GM19324 (cell line): Measurements from ENCODE around the gene SEC14L6.

Experiments
- ATAC-seq: cut with Tn5 transposase; IDR thresholded peaks from one replicate; pipeline ENCODE4 v1.9.1; 2021; ENCODE audit warnings: mild to moderate bottlenecking, moderate library complexity; ENCODE audit not compliant: unreplicated experiment, low FRiP score

Gene SEC14L6

DNA sequence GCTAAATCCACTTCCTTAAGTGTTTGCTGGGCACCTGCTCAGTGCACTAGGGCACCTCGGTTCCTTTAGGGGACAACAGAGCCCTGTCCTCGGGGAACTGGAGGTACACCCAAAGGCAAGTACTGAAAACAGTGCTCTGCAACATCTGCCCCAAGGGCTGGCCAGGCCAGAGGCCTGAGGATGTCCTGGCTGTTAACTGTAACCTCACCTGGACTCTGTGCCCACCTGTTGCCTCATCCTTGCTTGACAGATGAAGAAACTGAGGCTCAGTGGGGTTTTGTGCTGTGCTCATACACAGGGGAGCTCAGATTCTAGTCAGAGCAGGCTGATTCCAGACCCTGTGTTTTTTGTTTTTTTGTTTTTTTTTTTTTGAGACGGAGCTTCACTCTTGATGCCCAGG, 43.6 kb downstream of the SEC14L6 start:
- ATAC-seq, result no peak

DNA sequence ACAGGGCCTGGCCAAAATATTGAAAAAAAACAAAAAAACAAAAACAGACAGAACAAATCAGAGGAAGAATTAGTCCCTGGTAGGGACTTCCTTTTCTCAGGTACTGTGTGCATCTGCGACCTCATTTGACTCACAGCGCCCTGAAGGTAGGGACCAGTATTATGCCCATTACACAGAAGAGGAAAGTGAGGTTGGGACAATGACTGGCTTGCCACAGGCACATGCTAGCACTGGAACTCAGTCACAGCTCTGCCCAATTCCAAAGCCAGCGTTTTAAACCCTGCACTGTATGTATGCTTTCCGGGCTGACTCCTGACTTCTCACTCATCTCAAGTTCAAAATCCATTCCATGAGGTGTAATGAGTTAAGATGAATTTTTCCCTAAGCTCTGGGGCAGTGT, 44.4 kb downstream of the SEC14L6 start:
- ATAC-seq, result no peak

DNA sequence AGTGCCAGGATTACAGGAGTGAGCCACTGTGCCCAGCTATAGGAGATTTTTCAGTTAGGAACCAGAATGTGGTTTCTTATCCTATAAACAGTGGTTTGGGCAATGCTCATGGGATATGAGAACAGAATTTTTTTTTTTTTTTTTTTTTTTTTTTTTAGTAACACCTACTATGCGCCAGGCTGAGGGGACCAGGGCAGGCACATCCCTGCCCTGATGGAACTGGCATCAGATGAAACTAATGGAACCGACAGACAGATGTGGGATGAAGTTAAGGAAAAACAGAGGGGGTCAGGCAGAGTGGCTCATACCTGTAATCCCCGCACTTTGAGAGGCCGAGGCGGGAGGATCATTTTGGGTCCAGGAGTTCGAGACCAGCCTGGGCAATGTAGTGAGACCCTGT, 45.9 kb downstream of the SEC14L6 start:
- ATAC-seq, result no peak

DNA sequence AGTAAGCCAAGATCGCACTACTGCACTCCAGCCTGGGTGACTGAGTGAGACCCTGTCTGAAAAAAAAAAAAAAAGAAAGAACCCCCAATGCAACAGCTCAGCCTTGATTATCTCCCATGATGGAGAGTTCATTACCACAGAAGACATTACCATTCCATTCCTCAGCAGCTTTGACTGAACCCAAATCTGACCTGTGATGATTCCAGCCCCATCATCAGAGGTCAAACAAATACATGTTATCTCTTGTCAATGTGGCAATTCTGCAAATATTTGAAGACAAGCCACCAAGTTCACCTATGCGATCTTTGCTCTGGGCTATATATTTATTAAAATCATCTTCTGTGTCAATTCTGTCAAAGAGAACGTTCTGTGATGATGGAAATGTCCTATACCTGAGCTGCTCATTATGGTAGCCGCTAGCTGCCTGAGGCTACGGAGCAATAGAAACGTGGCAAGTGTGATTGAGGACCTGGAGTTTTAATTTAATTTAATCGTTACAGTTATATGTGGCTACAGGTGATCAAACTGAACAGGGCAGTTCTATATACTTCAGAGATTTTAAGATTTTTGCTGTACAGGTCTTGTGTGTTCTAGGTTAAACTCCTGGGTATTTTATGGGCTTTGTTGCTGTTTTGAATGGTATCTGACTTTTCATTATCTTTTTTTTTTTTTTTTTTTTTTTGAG, 48.9 kb downstream of the SEC14L6 start:
- ATAC-seq, result no peak

DNA sequence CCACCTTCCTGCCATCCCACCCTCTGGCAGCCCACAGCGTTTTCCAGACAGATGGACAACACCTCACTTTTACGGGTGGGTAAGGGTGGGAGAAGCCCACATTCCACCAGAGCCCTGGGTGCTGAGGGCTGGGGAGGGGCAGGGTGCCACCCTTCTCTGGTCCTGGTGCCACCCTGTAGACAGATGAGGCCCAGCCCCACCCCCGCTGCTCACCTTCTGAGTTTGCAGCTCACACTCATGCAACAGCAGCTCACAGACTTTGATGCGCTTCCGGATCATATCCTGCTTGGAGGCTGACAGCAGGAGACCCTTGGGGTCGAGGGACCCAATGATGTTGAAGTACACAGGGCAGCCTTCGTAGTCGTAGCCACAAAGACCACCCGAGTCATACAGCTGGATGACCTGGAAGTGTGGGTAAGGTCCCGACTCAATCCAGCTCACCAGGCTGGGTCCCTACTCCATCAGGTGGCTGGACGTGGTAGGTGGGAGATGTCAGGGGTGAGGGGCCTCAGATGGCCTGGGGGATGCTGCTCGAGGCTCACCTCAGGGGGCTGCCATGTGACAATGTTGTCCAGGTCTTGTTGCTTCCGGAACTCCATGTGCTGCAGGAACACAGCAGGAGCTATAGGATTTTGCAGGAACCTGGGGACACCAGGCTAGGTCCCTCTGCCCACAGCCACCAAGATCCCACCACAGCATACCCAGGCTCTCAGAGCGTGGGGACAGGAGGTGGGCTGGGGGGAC, 51.3 kb downstream of the SEC14L6 start:
- ATAC-seq, result no peak

DNA sequence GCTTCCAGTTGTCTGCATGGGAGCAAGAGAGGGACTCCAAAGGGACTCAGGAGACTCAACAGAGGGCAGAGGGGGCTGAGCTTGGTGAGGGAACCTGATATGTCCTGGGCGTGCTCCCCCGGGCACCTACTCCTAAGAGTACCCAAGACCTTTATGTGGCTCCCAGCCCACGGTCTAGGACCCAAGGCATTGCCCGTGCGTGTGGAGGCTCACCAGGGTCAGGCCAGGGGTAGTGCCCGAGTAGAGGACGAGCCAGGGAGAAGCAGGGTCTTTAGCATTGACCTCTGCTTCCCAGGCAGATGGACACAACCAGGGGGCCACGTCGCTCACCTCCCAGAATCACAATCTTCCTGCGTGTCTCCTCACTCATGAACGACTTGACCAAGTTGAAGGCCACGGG, 54.4 kb downstream of the SEC14L6 start:
- ATAC-seq, result no peak

DNA sequence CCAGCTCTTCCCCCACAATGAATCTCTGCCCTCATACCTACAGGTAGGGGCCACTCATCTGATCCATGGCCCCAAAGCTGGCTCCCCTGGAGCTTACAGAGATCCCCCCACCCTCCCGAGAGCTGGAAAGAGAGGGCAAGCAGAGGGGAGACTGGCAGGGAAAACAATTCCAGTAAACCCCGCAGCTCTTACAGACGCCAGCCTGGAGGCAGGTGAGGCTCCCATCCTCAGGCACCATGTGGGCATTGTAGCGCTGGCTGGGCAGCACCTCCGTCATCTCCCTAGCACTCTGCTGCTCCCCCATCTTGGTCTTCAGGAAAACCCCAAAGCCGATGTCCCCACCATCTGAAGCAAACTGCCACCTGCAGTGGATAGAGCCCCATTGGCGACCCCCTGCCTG, 55.2 kb downstream of the SEC14L6 start:
- ATAC-seq, result no peak

DNA sequence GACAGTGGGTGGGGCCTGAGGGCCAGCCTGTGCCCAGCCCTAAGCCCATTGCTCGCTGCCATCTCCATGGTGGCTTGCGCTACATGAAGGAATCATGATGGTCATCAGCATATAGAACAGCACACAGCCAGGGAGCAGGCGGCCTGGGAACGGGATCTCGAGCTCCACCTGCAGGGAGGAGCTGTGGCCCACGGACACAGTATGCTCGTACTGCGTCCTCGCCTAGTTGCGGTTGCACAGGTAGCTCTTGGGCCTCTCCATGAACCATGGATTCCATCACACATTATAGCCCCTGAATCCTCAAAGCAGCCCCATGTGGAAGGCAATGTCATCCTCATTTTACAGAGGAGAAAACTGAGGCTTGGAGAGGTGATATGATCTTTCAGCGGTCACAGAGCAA, 56.1 kb downstream of the SEC14L6 start:
- no peak for ATAC-seq

DNA sequence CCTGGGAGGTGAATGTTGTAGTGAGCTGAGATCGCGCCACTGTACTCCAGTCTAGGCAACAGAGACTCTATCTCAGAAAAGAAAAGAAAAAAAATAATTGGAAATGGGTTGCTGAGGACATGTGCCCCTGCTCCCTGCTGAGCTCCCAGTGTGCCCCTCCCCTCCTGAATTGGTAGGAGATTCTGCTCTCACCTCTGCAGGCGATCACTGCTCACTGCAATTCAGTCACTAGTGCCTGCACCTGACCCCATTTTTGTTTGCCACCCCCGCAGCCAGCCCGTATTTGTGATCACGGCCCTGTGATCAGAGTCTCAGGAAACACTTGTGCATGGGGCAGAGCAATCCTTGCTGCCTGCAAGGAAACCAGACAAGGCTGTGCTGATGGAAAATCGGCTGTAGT, 58.4 kb downstream of the SEC14L6 start:
- ATAC-seq, result no peak

DNA sequence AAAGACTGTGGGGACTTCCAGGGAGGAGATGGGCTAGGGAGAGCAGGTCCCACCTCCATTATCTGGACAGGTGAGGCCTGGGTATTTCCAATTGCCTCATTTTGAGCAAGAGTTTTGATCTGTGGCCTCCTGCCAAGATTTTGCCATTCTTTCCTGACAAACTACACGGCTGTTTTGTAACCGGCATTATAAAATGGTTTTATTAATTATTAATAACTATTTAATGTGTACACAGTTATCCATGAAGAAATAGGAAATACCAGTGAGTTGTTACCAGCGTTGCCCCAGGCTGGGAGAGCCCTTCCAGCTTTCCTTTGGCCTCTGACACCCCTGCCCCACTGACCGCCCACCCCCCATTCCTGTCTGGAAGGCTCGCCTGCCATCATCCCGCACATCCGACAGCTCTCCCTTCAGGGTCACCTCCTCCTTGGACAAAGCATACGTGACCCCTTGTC, 59.9 kb downstream of the SEC14L6 start:
- no peak for ATAC-seq

DNA sequence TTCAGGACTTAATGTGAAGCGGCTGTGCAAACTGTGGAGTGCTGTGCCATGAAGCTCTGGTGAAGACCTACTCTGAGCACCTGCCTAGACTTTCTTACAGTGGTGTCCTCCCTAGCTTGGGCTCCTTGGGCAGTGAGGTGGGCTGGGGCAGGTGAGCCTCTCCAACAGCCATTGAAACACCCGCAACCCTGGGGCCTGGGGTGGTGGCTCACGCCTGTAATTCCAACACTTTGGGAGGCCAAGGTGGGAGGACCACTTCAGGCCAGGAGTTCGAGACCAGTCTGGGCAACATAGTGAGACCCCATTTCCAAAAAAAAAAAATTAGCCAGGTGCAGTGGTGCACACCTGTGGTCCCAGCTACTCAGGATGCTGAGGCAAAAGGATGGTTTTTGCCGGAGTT, 60.4 kb downstream of the SEC14L6 start:
- ATAC-seq, result no peak

DNA sequence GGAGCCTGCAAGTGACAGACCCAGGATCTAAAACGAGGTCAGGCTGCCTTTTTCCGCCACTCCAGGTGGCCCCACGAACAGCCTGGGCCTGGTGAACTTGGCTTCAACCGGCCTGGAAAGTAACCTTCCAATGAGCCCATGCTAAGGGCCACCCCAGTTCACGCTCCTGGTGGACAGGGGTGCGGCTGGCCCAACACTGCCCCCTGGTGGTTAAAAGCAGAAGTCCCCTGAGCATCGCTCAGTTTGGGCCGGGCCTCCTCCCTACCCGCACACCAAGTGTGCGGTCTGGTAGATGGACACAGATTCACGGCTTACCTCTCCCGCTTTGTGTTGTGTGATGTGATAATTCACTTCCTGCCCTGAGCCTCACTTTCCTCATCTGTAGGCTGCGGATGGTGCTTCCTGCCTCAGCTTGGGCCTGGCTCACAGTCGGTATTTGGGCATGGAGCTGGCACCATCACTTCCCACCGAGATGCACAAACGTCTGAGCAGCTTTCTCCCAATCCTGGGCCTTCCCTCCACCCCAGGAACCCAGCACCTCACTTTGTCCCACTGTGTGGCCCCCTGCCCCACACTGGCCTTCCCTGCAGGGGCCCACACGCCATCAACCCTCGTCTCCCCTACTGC, 61.1 kb downstream of the SEC14L6 start:
- no peak for ATAC-seq

DNA sequence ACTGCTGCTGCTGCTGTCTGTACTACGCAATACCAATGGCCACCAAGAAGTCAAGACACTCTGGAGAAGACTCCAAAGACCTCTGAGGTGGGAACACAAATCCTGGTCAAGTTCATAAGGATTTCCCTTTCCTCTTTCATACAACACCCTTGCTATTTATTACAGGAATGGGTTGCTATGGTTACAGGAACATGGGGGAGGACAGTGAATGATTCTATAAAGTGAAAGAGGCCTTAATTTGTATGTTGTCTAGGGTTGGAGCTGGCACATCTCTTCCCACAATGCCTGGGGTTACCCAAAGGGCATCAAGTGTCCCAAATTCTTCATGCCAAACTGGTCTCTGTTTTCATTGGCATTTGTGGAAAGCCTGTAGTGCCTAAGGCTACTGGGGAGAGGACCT, 63.4 kb downstream of the SEC14L6 start:
- ATAC-seq, result no peak

DNA sequence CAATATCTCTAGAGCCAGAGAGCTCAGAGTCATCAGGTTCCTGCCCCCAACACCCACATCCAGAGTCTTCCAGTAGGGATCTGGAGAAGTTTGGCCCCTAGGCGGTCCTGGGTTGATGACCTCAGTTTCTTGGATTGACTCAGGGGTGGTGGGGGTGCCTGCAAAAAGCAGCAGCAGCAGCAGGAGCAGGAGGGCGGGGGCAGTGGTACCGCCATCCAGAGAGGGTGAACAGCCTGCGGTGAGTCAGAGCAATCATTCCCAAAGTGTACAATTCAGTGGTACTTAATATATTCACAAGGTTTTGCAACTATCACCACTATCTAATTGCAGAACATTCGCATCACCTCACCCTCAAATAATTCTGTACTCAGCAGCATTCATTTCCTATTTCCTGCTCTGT, 64.8 kb downstream of the SEC14L6 start:
- no peak for ATAC-seq

DNA sequence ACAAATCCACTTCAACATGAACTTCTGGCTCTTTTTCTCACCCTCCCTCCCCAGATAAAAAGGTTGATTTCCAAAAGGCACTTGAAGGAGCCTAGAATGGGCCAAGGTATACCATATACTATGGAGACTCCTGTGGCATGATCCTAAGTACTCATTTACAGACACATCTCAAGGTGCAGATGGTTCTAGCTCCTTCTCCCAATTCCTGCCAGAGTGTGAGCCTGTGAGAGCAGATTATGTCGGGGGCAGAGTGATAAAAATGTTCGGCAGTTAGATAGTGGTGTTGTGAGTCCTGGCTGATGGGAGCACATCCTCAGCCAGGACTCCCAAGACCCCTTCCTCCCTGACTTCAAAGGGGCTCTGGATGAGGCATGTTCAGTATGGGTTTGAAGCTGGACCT, 66.6 kb downstream of the SEC14L6 start:
- no peak for ATAC-seq

DNA sequence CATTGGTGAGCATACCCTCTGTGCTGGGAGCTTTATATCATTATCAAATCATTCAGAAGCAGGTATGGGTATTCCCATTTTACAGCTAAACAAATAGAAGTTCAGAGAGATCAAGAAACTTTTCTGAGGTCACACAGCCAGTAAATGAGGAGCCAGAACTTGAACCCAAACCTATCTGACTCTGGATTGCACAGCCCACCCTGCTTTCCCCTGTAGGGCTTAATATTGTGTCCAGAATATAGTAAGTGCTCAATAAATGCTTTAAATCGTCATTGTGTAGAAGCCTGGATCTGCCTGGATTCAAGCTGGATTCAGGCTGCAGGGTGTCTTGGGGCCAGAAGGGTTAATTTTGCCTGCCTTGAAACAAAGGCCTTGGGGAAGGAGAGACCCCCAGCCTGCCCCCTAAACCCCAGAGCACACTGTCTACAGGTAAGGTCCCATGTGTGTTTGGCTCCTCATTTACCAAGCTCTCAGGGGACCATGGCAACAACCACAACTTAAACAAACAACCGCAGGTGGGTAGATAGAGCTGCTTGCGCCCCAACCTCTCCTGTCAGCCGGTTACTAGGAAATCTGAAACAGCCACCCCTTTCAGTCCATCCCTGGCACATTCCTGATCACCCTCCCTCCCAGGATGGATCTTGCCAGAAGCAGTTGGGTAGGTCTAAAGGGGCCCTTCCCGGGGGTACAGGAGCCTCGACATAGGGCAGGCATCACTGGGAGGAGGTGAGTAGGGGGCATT, 71.7 kb downstream of the SEC14L6 start:
- ATAC-seq, result no peak

DNA sequence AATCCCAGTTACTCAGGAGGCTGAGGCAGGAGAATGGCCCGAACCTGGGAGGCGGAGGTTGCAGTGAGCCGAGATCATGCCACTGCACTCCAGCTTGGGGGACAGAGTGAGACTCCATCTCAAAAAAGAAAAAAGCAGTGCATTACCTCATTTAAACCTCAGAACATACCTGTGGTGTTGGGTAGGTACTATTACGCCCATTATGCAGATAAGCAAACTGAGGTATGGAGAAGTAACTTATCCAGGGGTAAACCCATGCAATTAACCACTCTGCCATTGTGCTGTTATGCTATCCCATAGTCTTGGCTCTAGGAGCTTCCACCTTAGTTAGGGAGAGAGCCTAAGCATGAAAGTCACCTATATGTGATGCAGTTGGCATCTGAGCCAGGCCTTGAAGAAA, 72.4 kb downstream of the SEC14L6 start:
- ATAC-seq, result no peak

DNA sequence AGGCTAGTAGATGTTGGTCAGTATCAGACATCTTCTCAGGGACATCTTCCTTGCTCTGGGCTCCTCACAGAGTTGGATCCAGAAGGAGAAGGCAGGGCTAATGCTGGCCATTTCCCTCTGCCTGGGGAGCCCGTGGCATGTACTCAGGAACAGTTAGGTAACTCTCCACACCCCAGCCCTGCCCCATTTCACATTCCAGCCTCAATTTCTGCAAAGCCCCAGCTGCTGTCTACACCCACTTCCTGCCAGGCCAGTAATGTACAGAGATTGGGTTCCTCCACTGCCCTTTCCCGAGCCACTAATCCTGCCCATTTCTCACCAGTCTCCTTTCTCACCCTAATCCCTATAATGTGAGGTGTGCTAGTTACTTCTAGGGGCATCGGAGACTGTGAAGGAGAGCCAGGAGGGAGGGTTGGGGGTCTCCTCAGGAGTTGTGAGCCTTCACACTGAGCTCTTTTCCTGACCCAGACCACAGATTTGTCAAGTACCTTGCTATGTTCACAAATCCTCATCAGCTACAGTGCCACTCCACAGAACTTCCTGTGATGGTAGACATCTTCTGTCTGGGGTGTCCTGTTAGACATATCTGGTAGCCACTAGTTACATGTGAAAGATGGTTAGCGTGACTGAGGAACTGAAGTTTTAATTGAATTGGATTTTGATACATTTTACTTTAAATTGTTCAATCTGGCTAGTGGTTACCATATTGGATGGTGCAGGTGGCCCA, 73.4 kb downstream of the SEC14L6 start:
- ATAC-seq, result no peak
